Calu3 (cell line): ENCODE measurements around the gene SF1. TPM values are rescaled to one million over a fixed set of nuclear protein-coding genes. Genes with fewer than 3 reads are reported as not detected.

Experiments used
- BruUV-seq: library from RNA; stranded (reverse); fragments of 400-500 nt; replicated peaks from 2 replicates; lab custom pipeline; 2021; lab: Mats Ljungman, UMichigan
- CTCF ChIA-PET: fragments of 300-600 bp; sonication (Branson Sonifier 250); formaldehyde crosslinking; loops from one replicate; lab custom pipeline; 2022; ENCODE audit warnings: antibody characterized with exemption; lab: Charles Lee
- DNase-seq: peaks from one replicate; pipeline ENCODE4 v3.0.0; 2022
- H3K27ac Mint-ChIP-seq: one replicate; pipeline ENCODE4 v1.8.0; 2022; ENCODE audit warnings: mixed read lengths; ENCODE audit not compliant: unreplicated experiment
- H3K27me3 Mint-ChIP-seq: one replicate; pipeline ENCODE4 v1.8.0; 2022; ENCODE audit warnings: mixed read lengths; ENCODE audit not compliant: unreplicated experiment
- H3K36me3 Mint-ChIP-seq: one replicate; pipeline ENCODE4 v1.8.0; 2022; ENCODE audit warnings: mild to moderate bottlenecking, moderate library complexity, mixed read lengths; ENCODE audit not compliant: insufficient read depth, unreplicated experiment
- H3K4me1 Mint-ChIP-seq: one replicate; pipeline ENCODE4 v1.8.0; 2022; ENCODE audit warnings: mild to moderate bottlenecking, low read depth, mixed read lengths; ENCODE audit not compliant: unreplicated experiment
- H3K4me3 Mint-ChIP-seq: one replicate; pipeline ENCODE4 v1.8.0; 2022; ENCODE audit warnings: mild to moderate bottlenecking, low read depth, moderate library complexity, mixed read lengths; ENCODE audit not compliant: unreplicated experiment
- H3K9me3 Mint-ChIP-seq: one replicate; pipeline ENCODE4 v1.8.0; 2022; ENCODE audit warnings: low read depth, mixed read lengths; ENCODE audit not compliant: unreplicated experiment
- intact Hi-C: fragments of 100-400 bp; cut with micrococcal nuclease; formaldehyde crosslinking; loops from one replicate; pipeline ENCODE4 v1.10.0; 2022; ENCODE audit not compliant: unreplicated experiment
- total RNA-seq: library from RNA; stranded (reverse); gene quantifications from 2 replicates; pipeline ENCODE4 v1.2.3, GENCODE V29; 2022
- TF ChIP-seq, protein P1 (sequence below): fragments of 200-600 bp; IDR thresholded peaks from one replicate; pipeline ENCODE4 v1.8.0; 2022; ENCODE audit warnings: antibody characterized with exemption; ENCODE audit not compliant: unreplicated experiment

SF1 gene
- total RNA-seq, 1 experiment from 2014 or later, result 312 TPM

DNA sequence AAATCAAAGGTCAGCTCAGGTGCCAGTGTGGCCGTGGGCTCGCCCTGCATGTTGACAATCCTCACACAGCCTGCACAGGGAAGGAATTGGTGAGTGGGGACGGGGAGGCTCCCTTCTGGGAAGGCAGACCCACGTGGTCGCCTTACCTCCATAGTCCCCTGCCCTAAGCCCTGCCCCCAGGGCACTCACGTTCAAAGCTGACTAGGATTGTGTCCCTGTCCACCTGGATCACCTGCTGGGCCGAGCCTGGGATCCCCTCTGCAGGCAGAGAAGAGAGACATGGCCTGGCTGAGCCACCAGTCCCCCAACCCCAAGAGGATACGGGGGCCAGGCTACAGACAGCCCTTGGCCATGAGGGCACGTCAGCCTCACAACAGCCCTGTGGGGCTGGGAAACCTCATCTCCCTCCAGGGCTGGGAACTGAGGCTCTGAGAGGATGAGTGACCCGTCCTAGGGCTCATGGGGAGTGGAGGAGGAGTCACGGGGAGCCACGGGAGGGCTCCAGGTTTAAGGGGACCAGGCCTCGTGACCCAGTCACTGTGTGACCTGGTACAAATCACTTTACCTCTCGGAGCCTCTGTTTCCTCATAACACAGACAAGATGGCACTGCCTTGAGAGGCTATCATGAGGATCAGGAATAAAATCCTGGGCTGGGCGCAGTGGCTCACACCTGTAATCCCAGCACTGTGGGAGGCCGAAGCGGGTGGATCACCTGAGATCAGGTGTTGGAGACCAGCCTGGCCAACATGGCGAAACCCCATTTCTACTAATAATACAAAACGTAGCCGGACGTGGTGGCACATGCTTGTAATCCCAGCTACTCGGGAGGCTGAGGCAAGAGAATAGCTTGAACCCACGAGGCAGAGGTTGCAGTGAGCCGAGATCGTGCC lies 12.1 kb upstream of the SF1 start:
- Mint-ChIP-seq H3K27me3 (no peaks in the 10 kb centered on the region), H3K9me3 (no peaks in the 10 kb centered on the region), H3K36me3 (no peaks in the 10 kb centered on the region), H3K27ac (no peak overlapping the region), H3K4me1 (no peaks in the 10 kb centered on the region), H3K4me3 (no peak overlapping the region)
- BruUV-seq, result no TSS peak
- no peak for DNase-seq
- CTCF ChIA-PET, result interaction anchor here (0.6 kb wide), 1 partner anchor 57 kb away, joined by 3 read pairs; no protein-coding TSS in a partner anchor
- TF ChIP-seq, protein P1, sequence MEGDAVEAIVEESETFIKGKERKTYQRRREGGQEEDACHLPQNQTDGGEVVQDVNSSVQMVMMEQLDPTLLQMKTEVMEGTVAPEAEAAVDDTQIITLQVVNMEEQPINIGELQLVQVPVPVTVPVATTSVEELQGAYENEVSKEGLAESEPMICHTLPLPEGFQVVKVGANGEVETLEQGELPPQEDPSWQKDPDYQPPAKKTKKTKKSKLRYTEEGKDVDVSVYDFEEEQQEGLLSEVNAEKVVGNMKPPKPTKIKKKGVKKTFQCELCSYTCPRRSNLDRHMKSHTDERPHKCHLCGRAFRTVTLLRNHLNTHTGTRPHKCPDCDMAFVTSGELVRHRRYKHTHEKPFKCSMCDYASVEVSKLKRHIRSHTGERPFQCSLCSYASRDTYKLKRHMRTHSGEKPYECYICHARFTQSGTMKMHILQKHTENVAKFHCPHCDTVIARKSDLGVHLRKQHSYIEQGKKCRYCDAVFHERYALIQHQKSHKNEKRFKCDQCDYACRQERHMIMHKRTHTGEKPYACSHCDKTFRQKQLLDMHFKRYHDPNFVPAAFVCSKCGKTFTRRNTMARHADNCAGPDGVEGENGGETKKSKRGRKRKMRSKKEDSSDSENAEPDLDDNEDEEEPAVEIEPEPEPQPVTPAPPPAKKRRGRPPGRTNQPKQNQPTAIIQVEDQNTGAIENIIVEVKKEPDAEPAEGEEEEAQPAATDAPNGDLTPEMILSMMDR, result no peak
- intact Hi-C loops, result no loop called here

DNA sequence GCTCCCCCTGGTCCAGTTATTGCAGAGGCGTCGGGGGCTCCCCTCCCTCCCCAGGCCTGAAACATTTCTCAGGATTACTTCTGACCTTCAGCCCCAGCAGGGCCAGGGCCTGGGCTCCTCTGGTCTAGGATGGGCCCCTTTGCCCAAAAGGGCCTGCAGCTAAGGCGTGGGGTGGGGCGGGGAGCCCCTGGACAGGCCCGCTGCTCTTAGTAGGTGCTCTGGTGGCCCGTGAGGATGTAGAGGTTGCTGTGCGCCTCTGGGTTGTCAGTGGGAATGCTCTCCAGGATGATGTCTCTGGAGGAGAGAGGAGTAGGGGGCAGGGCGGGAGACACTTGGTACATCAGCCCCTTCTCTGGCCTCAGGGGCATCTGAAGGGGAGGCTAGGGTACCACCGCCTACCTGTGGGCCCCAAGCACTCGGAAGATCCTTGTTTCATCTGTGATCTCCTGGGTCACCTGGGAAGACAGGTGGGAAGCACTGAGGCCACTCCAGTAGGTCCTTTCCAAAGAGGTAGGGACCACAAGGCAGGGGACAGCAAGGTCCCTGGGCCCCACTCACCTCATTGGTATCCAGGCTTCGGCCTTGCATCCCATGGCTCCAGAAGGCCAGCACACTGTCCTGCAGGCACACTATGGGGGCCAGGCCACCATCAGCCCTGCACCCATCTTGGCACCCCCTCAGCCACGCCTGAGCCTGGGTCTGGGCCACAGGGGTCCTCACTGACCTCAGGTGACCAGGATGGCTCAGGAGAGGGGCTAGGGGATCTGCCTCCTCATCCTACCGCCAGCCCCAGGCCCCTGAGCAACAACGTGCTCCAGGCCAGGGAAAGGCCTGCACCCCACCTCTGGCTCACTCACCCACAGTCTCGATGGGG lies 11.2 kb upstream of the SF1 start:
- H3K27me3 Mint-ChIP-seq, result no peaks in the 10 kb centered on the region
- H3K4me3 Mint-ChIP-seq, result no peak overlapping the region
- BruUV-seq, result no TSS peak
- TF ChIP-seq, protein P1, result no peak
- no peaks in the 10 kb centered on the region for H3K9me3 Mint-ChIP-seq
- no peak for DNase-seq
- H3K4me1 Mint-ChIP-seq, result no peaks in the 10 kb centered on the region
- intact Hi-C loops, result loop anchor here (5.0 kb wide), 1 partner anchor 328 kb away; the partner anchor contains the start of gene ZNHIT2
- CTCF ChIA-PET, result interaction anchor here (0.6 kb wide), 1 partner anchor 56 kb away, joined by 3 read pairs; no protein-coding TSS in a partner anchor
- H3K27ac Mint-ChIP-seq, result no peak overlapping the region
- H3K36me3 Mint-ChIP-seq, result no peaks in the 10 kb centered on the region

DNA sequence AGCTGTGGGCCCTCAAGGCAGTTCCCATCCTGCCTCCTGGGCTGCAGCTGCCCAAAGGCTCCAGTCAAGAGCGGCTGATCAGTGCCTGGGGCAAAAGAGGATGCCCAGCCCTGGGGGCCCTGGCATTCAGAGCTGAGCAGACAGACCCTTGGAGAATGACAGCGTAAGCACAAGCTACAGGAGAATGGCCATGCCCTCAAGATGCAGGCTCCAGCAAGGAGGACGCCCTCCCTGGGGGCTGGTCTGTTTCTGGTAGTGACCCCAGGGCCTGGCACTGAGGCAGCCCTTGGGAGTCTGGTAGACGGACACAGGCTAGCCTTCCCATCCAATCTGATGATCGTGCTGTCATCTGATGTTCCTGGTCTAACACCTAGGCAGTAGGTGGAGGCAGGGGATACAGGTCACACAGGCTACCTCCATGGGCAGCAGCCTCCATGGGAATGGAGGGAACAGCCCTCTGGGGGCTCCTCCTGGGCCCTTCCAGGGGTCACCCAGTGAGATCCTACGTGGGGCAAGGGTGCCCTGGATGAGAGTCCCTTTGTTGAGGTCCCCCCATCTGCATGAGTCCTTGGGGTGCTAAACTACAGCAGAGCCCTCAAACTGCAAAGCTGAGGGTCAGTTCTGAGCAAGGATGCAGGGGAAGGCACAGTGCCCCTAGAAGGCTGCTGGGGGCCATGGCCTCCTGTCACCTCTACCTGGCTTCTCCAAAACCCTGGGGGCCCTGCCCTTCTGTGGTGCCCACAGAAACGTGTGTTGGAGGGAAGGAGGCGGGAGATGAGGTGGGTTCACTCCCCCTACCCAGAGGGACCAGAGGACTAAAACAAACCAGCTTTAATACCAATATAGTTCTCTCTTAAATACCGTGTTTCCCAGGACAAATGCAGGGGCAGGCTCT lies 10.2 kb upstream of the SF1 start:
- Mint-ChIP-seq H3K27me3 (no peaks in the 10 kb centered on the region), H3K4me1 (no peaks in the 10 kb centered on the region), H3K27ac (no peak overlapping the region), H3K9me3 (no peaks in the 10 kb centered on the region), H3K4me3 (no peak overlapping the region), H3K36me3 (no peaks in the 10 kb centered on the region)
- TF ChIP-seq, protein P1, result no peak
- no peak for DNase-seq
- CTCF ChIA-PET, result interaction anchor here (0.6 to 0.9 kb wide), 6 partner anchors 10 to 394 kb away, joined by 3 to 6 read pairs (median 4); partner anchors contain the start of genes BATF2, CDC42BPG and SF1
- no TSS peak for BruUV-seq
- intact Hi-C loops, result loop anchor here (5.0 kb wide), 1 partner anchor 329 kb away; the partner anchor contains the start of gene ZNHIT2
